ENCODE measurements around the gene ZNF674.

- TF ChIP-seq EZH2 (IDR thresholded peaks at IDR 0.05; ENCODE audit: borderline replicate concordance, low read depth, low read length, severe bottlenecking) (no peak), CTCF (IDR thresholded peaks at IDR 0.05; ENCODE audit: extremely low read depth in 1 of 2, insufficient read depth in 1 of 2, low read depth in 1 of 2, low read length in 2 of 2) (no peak), POLR2A (IDR thresholded peaks at IDR 0.05; ENCODE audit: low read depth, low read length) (no peak)
These were observed 1.8 kb downstream of the ZNF674 start for GRCh38 chrX:46543441-46543840.

Data from endothelial cell of umbilical vein (primary cell).